B cell (primary cell): ENCODE data around the gene IRX3.

Experiments
- EZH2 ChIP-seq: IDR thresholded peaks from 2 replicates; pipeline ENCODE4 v1.6.1; 2012; ENCODE audit warnings: borderline replicate concordance, low read depth, mild to moderate bottlenecking, moderate library complexity, low read length; ENCODE audit not compliant: insufficient read depth, poor library complexity, severe bottlenecking
- TF ChIP-seq, protein P1 (sequence below): fragments of 200-600 bp; IDR thresholded peaks from one replicate; pipeline ENCODE4 v1.8.0; 2022; ENCODE audit warnings: antibody characterized with exemption, mild to moderate bottlenecking

DNA sequence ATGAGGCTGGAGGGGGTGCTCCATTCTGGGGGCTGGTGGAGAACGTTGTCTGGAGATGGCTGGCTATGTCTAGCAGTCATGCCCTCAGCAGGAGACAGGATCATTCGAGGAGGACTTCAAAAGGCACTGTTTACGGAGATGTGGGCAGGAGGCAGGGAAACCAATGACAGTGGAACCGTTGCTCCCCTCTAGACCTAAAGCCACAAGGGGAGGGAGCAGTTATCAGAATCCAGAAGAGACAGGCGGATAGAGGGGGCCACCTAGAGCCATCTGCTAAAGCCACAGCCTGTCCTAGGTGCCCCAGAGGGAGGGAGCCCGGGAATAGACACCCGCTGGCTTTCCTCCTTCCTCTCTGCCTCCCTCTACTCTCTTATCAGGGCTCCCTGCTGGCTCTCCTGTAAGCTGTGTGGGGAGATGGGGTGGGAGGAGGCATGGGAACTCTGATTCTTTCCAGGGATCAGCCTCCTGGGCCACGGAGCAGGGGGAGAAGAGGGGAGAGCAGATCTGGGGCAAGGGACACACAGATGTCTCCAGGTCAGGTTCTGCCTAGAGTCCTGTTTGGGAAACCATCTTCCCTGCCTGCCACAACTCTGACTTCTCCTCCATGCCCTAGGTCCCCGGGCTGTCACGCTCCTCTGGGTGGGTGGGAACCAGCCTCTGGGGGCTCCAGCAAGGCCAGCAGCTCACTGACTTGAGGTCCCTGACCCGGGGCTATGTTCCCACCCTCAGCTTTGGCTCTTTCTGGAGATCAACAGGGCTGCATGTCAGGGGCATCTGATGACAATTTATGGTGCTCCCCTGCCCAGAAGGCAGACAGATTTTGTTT is 42.3 kb downstream of the IRX3 start:
- TF ChIP-seq, protein P1, sequence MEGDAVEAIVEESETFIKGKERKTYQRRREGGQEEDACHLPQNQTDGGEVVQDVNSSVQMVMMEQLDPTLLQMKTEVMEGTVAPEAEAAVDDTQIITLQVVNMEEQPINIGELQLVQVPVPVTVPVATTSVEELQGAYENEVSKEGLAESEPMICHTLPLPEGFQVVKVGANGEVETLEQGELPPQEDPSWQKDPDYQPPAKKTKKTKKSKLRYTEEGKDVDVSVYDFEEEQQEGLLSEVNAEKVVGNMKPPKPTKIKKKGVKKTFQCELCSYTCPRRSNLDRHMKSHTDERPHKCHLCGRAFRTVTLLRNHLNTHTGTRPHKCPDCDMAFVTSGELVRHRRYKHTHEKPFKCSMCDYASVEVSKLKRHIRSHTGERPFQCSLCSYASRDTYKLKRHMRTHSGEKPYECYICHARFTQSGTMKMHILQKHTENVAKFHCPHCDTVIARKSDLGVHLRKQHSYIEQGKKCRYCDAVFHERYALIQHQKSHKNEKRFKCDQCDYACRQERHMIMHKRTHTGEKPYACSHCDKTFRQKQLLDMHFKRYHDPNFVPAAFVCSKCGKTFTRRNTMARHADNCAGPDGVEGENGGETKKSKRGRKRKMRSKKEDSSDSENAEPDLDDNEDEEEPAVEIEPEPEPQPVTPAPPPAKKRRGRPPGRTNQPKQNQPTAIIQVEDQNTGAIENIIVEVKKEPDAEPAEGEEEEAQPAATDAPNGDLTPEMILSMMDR, result no peak
- TF ChIP-seq EZH2, result no peak
